NB4 (cell line): ENCODE results near the gene STH.

Source experiments
- DNase-seq: peaks from one replicate; pipeline ENCODE4 v3.0.0; 2010; ENCODE audit warnings: low read depth
- H3K4me3 ChIP-seq: one replicate; pipeline ENCODE4 v1.5.1; 2011; ENCODE audit warnings: mild to moderate bottlenecking, low read depth, low read length, moderate library complexity
- CTCF ChIP-seq: IDR thresholded peaks from one replicate; pipeline ENCODE4 v1.5.1; 2012; ENCODE audit warnings: low read depth, low read length
- MAX ChIP-seq: IDR thresholded peaks from 2 replicates; pipeline ENCODE4 v1.6.1; 2011; ENCODE audit warnings: low read depth, low read length
- MYC ChIP-seq: IDR thresholded peaks from 2 replicates; pipeline ENCODE4 v1.6.1; 2011; ENCODE audit warnings: low read depth, low read length
- POLR2A ChIP-seq: IDR thresholded peaks from 2 replicates; pipeline ENCODE4 v1.6.1; 2011; ENCODE audit warnings: mild to moderate bottlenecking; ENCODE audit not compliant: insufficient read length; ENCODE audit errors: extremely low read depth

The STH gene

GRCh38 chr17:45977506-45977824 lies 21.6 kb upstream of the STH start:
- H3K4me3 ChIP-seq = no peak overlapping the region
- no peak for DNase-seq
- TF ChIP-seq MYC (no peak), MAX (no peak), CTCF (no peak), POLR2A (no peak)

GRCh38 chr17:45977976-45978626 lies 20.9 kb upstream of the STH start:
- no peak for TF ChIP-seq POLR2A
- TF ChIP-seq MAX = no peak
- no peak for TF ChIP-seq MYC
- no peak for DNase-seq

GRCh38 chr17:45979137-45979536 lies 19.9 kb upstream of the STH start:
- DNase-seq = no peak
- TF ChIP-seq MYC (no peak), MAX (no peak), CTCF (no peak), POLR2A (no peak)
- no peak overlapping the region for H3K4me3 ChIP-seq

More at GRCh38 chr17:45977976-45978626, 20.9 kb upstream of the STH start:
- no peak overlapping the region for H3K4me3 ChIP-seq

GRCh38 chr17:45980855-45981254 lies 18.2 kb upstream of the STH start:
- no peak overlapping the region for H3K4me3 ChIP-seq
- TF ChIP-seq MYC = no peak
- no peak for TF ChIP-seq MAX
- TF ChIP-seq POLR2A = no peak
- no peak for TF ChIP-seq CTCF
- no peak for DNase-seq

GRCh38 chr17:45981306-45981705 lies 17.7 kb upstream of the STH start:
- DNase-seq = no peak
- TF ChIP-seq MYC (no peak), MAX (no peak), CTCF (no peak), POLR2A (no peak)
- H3K4me3 ChIP-seq = no peak overlapping the region

GRCh38 chr17:45982791-45983613 lies 16.0 kb upstream of the STH start:
- H3K4me3 ChIP-seq = no peak overlapping the region
- DNase-seq = no peak
- TF ChIP-seq POLR2A (no peak), MYC (no peak), CTCF (no peak), MAX (no peak)
